HEK293 (cell line): ENCODE results near the gene MCU.
"Not testable (repeated sequence)": the region's sequence is repeated elsewhere in the genome, so short reads cannot be mapped to it uniquely, and the experiment has no call there.

Experiments used
- CTCF ChIA-PET: fragments of 350-600 bp; formaldehyde crosslinking; extraction: SDS; loops from one replicate; lab custom pipeline; 2021; ENCODE audit warnings: antibody characterized with exemption; lab: Yijun Ruan, JAX
- POLR2A ChIA-PET: fragments of 300-600 bp; formaldehyde crosslinking; extraction: SDS; loops from one replicate; lab custom pipeline; 2020; ENCODE audit warnings: antibody characterized with exemption, inconsistent platforms; lab: Yijun Ruan, JAX
- H3K27ac ChIP-seq: fragments of 200-500 bp; sonication (Bioruptor generic); 2 replicates; pipeline ENCODE4 v1.5.1; 2014; ENCODE audit warnings: low read depth, low read length, control low read depth, inconsistent platforms; ENCODE audit errors: extremely low read depth
- H3K36me3 ChIP-seq, 2 experiments: fragments of 200-500 bp in 1 of 2; sonication (Bioruptor generic) in 1 of 2; 1 replicate in 1 of 2; 2 replicates in 1 of 2; pipeline ENCODE4 v1.5.1; 2014 to 2017; ENCODE audit warnings: inconsistent platforms in 2 of 2, low read length in 2 of 2; ENCODE audit not compliant: control insufficient read depth in 2 of 2, insufficient read depth in 1 of 2
- H3K4me1 ChIP-seq: fragments of 200-500 bp; sonication (Bioruptor generic); 2 replicates; pipeline ENCODE4 v1.5.1; 2014; ENCODE audit warnings: mild to moderate bottlenecking, low read length, inconsistent platforms; ENCODE audit not compliant: control insufficient read depth, insufficient read depth
- H3K4me3 ChIP-seq: 2 replicates; pipeline ENCODE4 v1.5.1; 2011; ENCODE audit warnings: low read depth, mild to moderate bottlenecking, control low read depth, low read length, moderate library complexity
- H3K9me3 ChIP-seq: fragments of 200-500 bp; sonication (Bioruptor generic); 2 replicates; pipeline ENCODE4 v1.5.1; 2014; ENCODE audit warnings: low read depth, low read length, inconsistent platforms; ENCODE audit not compliant: control insufficient read depth, insufficient read depth
- EGR2 ChIP-seq: fragments of 450-650 bp; formaldehyde crosslinking; IDR thresholded peaks from 2 replicates; pipeline ENCODE4 v1.5.1; 2016; ENCODE audit warnings: low read depth, missing biosample characterization, missing genetic modification characterization
- GLIS1 ChIP-seq: fragments of 450-650 bp; formaldehyde crosslinking; IDR thresholded peaks from 2 replicates; pipeline ENCODE4 v1.5.1; 2016; ENCODE audit warnings: missing biosample characterization, missing genetic modification characterization
- INSM2 ChIP-seq: fragments of 450-650 bp; formaldehyde crosslinking; IDR thresholded peaks from 2 replicates; pipeline ENCODE4 v1.5.1; 2016; ENCODE audit warnings: missing biosample characterization, missing genetic modification characterization
- SCRT1 ChIP-seq: fragments of 450-650 bp; formaldehyde crosslinking; IDR thresholded peaks from 2 replicates; pipeline ENCODE4 v1.5.1; 2016; ENCODE audit warnings: missing biosample characterization, missing genetic modification characterization, borderline replicate concordance
- SCRT2 ChIP-seq: fragments of 450-650 bp; formaldehyde crosslinking; IDR thresholded peaks from 2 replicates; pipeline ENCODE4 v1.5.1; 2016; ENCODE audit warnings: missing biosample characterization, missing genetic modification characterization
- TCF7L2 ChIP-seq: IDR thresholded peaks from 2 replicates; pipeline ENCODE4 v1.6.1; 2011; ENCODE audit warnings: low read depth, mild to moderate bottlenecking, inconsistent platforms, low read length, moderate library complexity, borderline replicate concordance
- YY1 ChIP-seq: fragments of 450-650 bp; formaldehyde crosslinking; IDR thresholded peaks from 2 replicates; pipeline ENCODE4 v1.5.1; 2018; ENCODE audit warnings: missing biosample characterization, missing genetic modification characterization
- ZNF114 ChIP-seq: fragments of 450-650 bp; formaldehyde crosslinking; IDR thresholded peaks from 2 replicates; pipeline ENCODE4 v1.5.0; 2017; ENCODE audit warnings: missing biosample characterization, missing genetic modification characterization
- ZNF175 ChIP-seq: fragments of 450-650 bp; formaldehyde crosslinking; IDR thresholded peaks from 2 replicates; pipeline ENCODE4 v1.5.1; 2016; ENCODE audit warnings: missing biosample characterization, missing genetic modification characterization
- ZNF239 ChIP-seq: fragments of 450-650 bp; formaldehyde crosslinking; IDR thresholded peaks from 2 replicates; pipeline ENCODE4 v1.5.1; 2016; ENCODE audit warnings: missing biosample characterization, missing genetic modification characterization
- ZNF324 ChIP-seq: fragments of 450-650 bp; formaldehyde crosslinking; IDR thresholded peaks from 2 replicates; pipeline ENCODE4 v1.5.1; 2016; ENCODE audit warnings: missing biosample characterization, missing genetic modification characterization
- ZNF362 ChIP-seq: fragments of 450-650 bp; formaldehyde crosslinking; IDR thresholded peaks from 2 replicates; pipeline ENCODE4 v1.5.1; 2016; ENCODE audit warnings: missing biosample characterization, missing genetic modification characterization
- ZNF514 ChIP-seq: fragments of 450-650 bp; formaldehyde crosslinking; IDR thresholded peaks from 2 replicates; pipeline ENCODE4 v1.5.1; 2016; ENCODE audit warnings: missing biosample characterization, missing genetic modification characterization
- ZNF626 ChIP-seq: fragments of 450-650 bp; sonication (Bioruptor Pico); formaldehyde crosslinking; IDR thresholded peaks from 2 replicates; pipeline ENCODE4 v1.5.1; 2018; ENCODE audit warnings: missing biosample characterization, missing genetic modification characterization, inconsistent platforms
- TF ChIP-seq, protein P1 (sequence below): fragments of 450-650 bp; formaldehyde crosslinking; IDR thresholded peaks from 2 replicates; pipeline ENCODE4 v1.5.1; 2016; ENCODE audit warnings: missing biosample characterization, missing genetic modification characterization, low read depth
- TF ChIP-seq, protein P2 (sequence below): fragments of 450-650 bp; formaldehyde crosslinking; IDR thresholded peaks from 2 replicates; pipeline ENCODE4 v1.5.1; 2016; ENCODE audit warnings: missing biosample characterization, missing genetic modification characterization, borderline replicate concordance

MCU gene

GRCh38 chr10:72645263-72645858 is 46.6 kb upstream of the MCU start:
- Histone ChIP-seq H3K4me1 (no peaks in the 10 kb centered on the region), H3K36me3 (no peaks in the 10 kb centered on the region), H3K4me3 (no peak overlapping the region), H3K9me3 (no peaks in the 10 kb centered on the region), H3K27ac (no peak overlapping the region)
- CTCF ChIA-PET = no interaction called here
- peak; percentile 44 for TF ChIP-seq GLIS1 (tag by site-specific recombination)
- TF ChIP-seq ZNF514 (tag by site-specific recombination) = no peak
- POLR2A ChIA-PET = no interaction called here

DNA sequence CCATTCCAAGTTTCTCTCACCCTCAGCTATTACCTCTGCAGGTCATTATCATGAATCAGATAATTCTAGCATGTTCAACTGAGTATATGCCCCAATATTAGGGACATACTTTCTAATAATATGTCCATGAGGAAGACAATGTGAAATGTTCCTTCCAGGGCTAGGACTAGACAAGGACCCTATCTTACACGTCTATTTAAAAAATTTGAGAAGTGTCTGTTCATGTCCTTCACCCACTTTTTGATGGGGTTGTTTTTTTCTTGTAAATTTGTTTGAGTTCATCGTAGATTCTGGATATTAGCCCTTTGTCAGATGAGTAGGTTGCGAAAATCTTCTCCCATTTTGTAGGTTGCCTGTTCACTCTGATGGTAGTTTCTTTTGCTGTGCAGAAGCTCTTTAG is 45.0 kb upstream of the MCU start:
- POLR2A ChIA-PET = interaction anchor here (0.5 kb wide), 1 partner anchor 14 kb away, joined by 4 read pairs; no protein-coding TSS in a partner anchor

GRCh38 chr10:72648301-72648700 is 43.6 kb upstream of the MCU start:
- Histone ChIP-seq H3K4me1 (no peaks in the 10 kb centered on the region), H3K4me3 (no peak overlapping the region), H3K36me3 (no peaks in the 10 kb centered on the region), H3K27ac (no peak overlapping the region), H3K9me3 (no peaks in the 10 kb centered on the region)
- ChIA-PET CTCF (interaction anchor here (0.6 kb wide), 1 partner anchor 470 kb away, joined by 3 read pairs; no protein-coding TSS in a partner anchor), POLR2A (interaction anchor here (0.6 kb wide), 1 partner anchor 10 kb away, joined by 4 read pairs; no protein-coding TSS in a partner anchor)
- TF ChIP-seq EGR2 (tag by site-specific recombination) (no peak), ZNF239 (no peak), ZNF175 (tag by site-specific recombination) (no peak), ZNF626 (tag by site-specific recombination) (no peak), ZNF114 (no peak), INSM2 (tag by site-specific recombination) (no peak), ZNF362 (no peak), YY1 (tag by site-specific recombination) (no peak), SCRT2 (tag by site-specific recombination) (no peak), ZNF324 (no peak), TCF7L2 (no peak), SCRT1 (tag by site-specific recombination) (no peak)
- TF ChIP-seq, protein P1, sequence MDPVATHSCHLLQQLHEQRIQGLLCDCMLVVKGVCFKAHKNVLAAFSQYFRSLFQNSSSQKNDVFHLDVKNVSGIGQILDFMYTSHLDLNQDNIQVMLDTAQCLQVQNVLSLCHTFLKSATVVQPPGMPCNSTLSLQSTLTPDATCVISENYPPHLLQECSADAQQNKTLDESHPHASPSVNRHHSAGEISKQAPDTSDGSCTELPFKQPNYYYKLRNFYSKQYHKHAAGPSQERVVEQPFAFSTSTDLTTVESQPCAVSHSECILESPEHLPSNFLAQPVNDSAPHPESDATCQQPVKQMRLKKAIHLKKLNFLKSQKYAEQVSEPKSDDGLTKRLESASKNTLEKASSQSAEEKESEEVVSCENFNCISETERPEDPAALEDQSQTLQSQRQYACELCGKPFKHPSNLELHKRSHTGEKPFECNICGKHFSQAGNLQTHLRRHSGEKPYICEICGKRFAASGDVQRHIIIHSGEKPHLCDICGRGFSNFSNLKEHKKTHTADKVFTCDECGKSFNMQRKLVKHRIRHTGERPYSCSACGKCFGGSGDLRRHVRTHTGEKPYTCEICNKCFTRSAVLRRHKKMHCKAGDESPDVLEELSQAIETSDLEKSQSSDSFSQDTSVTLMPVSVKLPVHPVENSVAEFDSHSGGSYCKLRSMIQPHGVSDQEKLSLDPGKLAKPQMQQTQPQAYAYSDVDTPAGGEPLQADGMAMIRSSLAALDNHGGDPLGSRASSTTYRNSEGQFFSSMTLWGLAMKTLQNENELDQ (tag by site-specific recombination) = no peak
- TF ChIP-seq, protein P2, sequence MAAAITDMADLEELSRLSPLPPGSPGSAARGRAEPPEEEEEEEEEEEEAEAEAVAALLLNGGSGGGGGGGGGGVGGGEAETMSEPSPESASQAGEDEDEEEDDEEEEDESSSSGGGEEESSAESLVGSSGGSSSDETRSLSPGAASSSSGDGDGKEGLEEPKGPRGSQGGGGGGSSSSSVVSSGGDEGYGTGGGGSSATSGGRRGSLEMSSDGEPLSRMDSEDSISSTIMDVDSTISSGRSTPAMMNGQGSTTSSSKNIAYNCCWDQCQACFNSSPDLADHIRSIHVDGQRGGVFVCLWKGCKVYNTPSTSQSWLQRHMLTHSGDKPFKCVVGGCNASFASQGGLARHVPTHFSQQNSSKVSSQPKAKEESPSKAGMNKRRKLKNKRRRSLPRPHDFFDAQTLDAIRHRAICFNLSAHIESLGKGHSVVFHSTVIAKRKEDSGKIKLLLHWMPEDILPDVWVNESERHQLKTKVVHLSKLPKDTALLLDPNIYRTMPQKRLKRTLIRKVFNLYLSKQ (tag by site-specific recombination) = no peak

More for the DNA sequence above, 45.0 kb upstream of the MCU start:
- not testable (repeated sequence) for H3K36me3 ChIP-seq, H3K9me3 ChIP-seq, H3K4me1 ChIP-seq, H3K4me3 ChIP-seq, H3K27ac ChIP-seq
- CTCF ChIA-PET = interaction anchor here (0.5 kb wide), 1 partner anchor 47 kb away, joined by 3 read pairs; no protein-coding TSS in a partner anchor
